ENCODE data around the gene MEIOSIN. TPM values are rescaled to one million over a fixed set of nuclear protein-coding genes. Genes with fewer than 3 reads are reported as not detected.
A peak's percentile ranks its signal among the peaks of the same experiment; 100 is the strongest.

MEIOSIN gene
- total and polyA plus RNA-seq, 9 of the 15 experiments (the other 6 are each of a cell fraction or from before 2014, with no cell fraction given) = 0.06 to 2.0 (median 0.76) TPM

DNA sequence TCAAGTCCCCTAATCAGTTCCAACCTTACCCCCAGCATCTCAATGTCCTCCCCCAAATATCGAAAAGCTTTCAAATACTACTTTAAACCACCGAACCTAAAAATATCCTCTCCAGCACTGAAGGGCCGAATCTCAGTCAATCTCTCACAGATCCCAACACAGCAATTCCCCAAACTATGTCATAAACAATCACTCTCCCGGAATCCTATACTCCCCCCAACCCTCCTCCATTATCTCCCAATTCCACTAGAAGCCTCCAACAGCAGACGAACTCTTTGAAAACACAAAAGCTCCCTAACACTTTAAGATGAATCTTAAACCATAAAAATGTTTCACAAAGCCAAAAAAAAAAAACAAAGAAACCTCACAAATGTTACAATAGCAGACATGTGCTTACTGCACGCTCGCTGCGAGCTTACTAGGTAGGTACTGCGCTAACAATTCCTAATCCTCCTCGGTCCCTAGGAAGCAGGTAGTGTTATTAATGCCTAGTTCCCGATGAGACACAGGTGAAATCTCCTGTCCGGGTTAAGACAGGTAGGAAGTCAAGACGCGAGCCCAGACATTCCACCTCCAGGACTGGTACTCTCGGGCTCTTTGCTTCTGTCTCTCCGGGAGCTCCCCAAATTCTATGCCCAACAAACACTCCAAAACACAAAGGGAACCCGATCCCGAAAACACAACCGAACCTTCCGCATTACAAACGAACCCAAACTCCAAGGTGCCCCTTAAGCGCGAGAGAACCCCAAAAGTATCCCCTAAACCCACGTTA, 16.7 kb upstream of the MEIOSIN start:
- Histone ChIP-seq H3K36me3 (ENCODE audit: control insufficient read depth, insufficient read depth, low read length) (peaks cover 43% of the 10 kb centered on the region; the same call in 2 of the 3 replicates), H3K79me2 (ENCODE audit: control insufficient read depth, insufficient read depth, low read length) (peaks cover 69% of the 10 kb centered on the region), H2AFZ (ENCODE audit: low read depth, low read length) (peak overlapping the region; percentile 73), H3K9me1 (ENCODE audit: control insufficient read depth, insufficient read depth, low read length) (no peaks in the 10 kb centered on the region), H3K9me3 (replicated peaks; ENCODE audit: control insufficient read depth, insufficient read depth, low read depth, low read length) (no peaks in the 10 kb centered on the region), H4K20me1 (replicated peaks; ENCODE audit: control insufficient read depth, insufficient read depth, low read length) (no peaks in the 10 kb centered on the region), H3K9ac (ENCODE audit: insufficient read depth in 1 of 2, low read depth in 2 of 2, low read length in 2 of 2) (peak overlapping the region; percentile 93 to 99), H3K27ac (ENCODE audit: extremely low read depth, low read depth, low read length) (peak overlapping the region; percentile 96), H3K27me3 (ENCODE audit: control insufficient read depth in 2 of 2, insufficient read depth in 2 of 2, low read length in 2 of 2) (no peaks in the 10 kb centered on the region), H3K4me3 (peak overlapping the region; percentile 63), H3K4me2 (ENCODE audit: insufficient read depth, low read length) (peak overlapping the region; percentile 99), H3K4me1 (replicated peaks in 1 of 2; ENCODE audit: control insufficient read depth in 2 of 2, insufficient read depth in 2 of 2, low read length in 2 of 2) (peaks cover 20 to 32% of the 10 kb centered on the region in 2 experiments)
- no peak for FAIRE-seq
- BruUV-seq (replicated peaks) = TSS peak; percentile 72
- intact Hi-C loops (cut with micrococcal nuclease) (loop anchor here (1.0 kb wide), 1 partner anchor 54 kb away; no protein-coding TSS in a partner anchor), in situ Hi-C loops (cut with MboI) (no loop called here)
- under 1% methylated on average over 24 of the region's 24 CpGs for WGBS (ENCODE audit: insufficient coverage, low coverage, missing lambda C conversion rate)
- ChIA-PET CTCF (ENCODE audit: low intra/inter-chr PET ratio) (interaction anchor here (0.6 to 0.7 kb wide), 2 partner anchors 24 to 191 kb away, joined by 3 to 4 read pairs; no protein-coding TSS in a partner anchor), POLR2A (interaction anchor here (0.7 to 5.9 kb wide), 18 partner anchors 8 to 201 kb away, joined by 3 to 46 read pairs (median 7); partner anchors contain the start of genes FBXO46, GIPR, MEIOSIN and QPCTL)
- ATAC-seq = no peak
- peak in 3 of 4 experiments; percentile 31 to 39 (median 33) for DNase-seq (ENCODE audit: extremely low read depth in 1 of 4, low spot score in 3 of 4)
- no peak for TF ChIP-seq ZNF586 (CRISPR knock-in tag; conservative IDR thresholded peaks at IDR 0.05)
- no peak for TF ChIP-seq MEF2A (IDR thresholded peaks at IDR 0.05; ENCODE audit: control insufficient read depth, low read depth, low read length)
- no peak for TF ChIP-seq HNRNPLL (IDR thresholded peaks at IDR 0.05; ENCODE audit: low read depth, low read length, poor library complexity, severe bottlenecking)
- TF ChIP-seq ZNF766 (CRISPR knock-in tag; conservative IDR thresholded peaks at IDR 0.05) = peak; percentile 67
- TF ChIP-seq TGIF2 (CRISPR knock-in tag; IDR thresholded peaks at IDR 0.05) = no peak
- TF ChIP-seq CBFB (CRISPR knock-in tag; IDR thresholded peaks at IDR 0.05) = no peak
- no peak for TF ChIP-seq SRF (CRISPR knock-in tag; IDR thresholded peaks at IDR 0.05)
- no peak for TF ChIP-seq TFAM (CRISPR knock-in tag; conservative IDR thresholded peaks at IDR 0.05)
- peak; percentile 13; the same call in 1 of the 2 replicates for TF ChIP-seq HLTF (IDR thresholded peaks at IDR 0.05)
- TF ChIP-seq ZNF212 (CRISPR knock-in tag; IDR thresholded peaks at IDR 0.05) = no peak
- peak; percentile 31; the same call in 1 of the 2 replicates for TF ChIP-seq SMARCA5 (IDR thresholded peaks at IDR 0.05)
- TF ChIP-seq MTA3 (IDR thresholded peaks at IDR 0.05; ENCODE audit: borderline replicate concordance) = no peak
- no peak for TF ChIP-seq TEAD1 (CRISPR knock-in tag; IDR thresholded peaks at IDR 0.05)
- peak; percentile 51; the same call in 1 of the 2 replicates for TF ChIP-seq NFRKB (IDR thresholded peaks at IDR 0.05; ENCODE audit: low read depth)
- TF ChIP-seq, protein P1, sequence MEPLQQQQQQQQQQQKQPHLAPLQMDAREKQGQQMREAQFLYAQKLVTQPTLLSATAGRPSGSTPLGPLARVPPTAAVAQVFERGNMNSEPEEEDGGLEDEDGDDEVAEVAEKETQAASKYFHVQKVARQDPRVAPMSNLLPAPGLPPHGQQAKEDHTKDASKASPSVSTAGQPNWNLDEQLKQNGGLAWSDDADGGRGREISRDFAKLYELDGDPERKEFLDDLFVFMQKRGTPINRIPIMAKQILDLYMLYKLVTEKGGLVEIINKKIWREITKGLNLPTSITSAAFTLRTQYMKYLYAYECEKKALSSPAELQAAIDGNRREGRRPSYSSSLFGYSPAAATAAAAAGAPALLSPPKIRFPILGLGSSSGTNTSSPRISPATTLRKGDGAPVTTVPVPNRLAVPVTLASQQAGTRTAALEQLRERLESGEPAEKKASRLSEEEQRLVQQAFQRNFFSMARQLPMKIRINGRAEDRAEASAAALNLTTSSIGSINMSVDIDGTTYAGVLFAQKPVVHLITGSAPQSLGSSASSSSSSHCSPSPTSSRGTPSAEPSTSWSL (CRISPR knock-in tag; IDR thresholded peaks at IDR 0.05; ENCODE audit: borderline replicate concordance) = no peak
- TF ChIP-seq TAF9B (IDR thresholded peaks at IDR 0.05; ENCODE audit: partially characterized antibody) = no peak
- no peak for TF ChIP-seq SIRT6 (IDR thresholded peaks at IDR 0.05; ENCODE audit: low read depth, low read length)
- TF ChIP-seq BMI1 (IDR thresholded peaks at IDR 0.05; ENCODE audit: low read length) = no peak
- TF ChIP-seq PHB2 (IDR thresholded peaks at IDR 0.05; ENCODE audit: low read depth) = 0 out of 2 replicates have a peak, but pooled peaks have one; percentile 12
- peak; percentile 22; the same call in 1 of the 2 replicates for TF ChIP-seq NBN (IDR thresholded peaks at IDR 0.05; ENCODE audit: low read depth)
